ENCODE measurements around the gene UFSP1. TPM values are rescaled to one million over a fixed set of nuclear protein-coding genes. Genes with fewer than 3 reads are reported as not detected.

The UFSP1 gene
- total RNA-seq, 1 experiment from 2014 or later, result 4.8 TPM

DNA sequence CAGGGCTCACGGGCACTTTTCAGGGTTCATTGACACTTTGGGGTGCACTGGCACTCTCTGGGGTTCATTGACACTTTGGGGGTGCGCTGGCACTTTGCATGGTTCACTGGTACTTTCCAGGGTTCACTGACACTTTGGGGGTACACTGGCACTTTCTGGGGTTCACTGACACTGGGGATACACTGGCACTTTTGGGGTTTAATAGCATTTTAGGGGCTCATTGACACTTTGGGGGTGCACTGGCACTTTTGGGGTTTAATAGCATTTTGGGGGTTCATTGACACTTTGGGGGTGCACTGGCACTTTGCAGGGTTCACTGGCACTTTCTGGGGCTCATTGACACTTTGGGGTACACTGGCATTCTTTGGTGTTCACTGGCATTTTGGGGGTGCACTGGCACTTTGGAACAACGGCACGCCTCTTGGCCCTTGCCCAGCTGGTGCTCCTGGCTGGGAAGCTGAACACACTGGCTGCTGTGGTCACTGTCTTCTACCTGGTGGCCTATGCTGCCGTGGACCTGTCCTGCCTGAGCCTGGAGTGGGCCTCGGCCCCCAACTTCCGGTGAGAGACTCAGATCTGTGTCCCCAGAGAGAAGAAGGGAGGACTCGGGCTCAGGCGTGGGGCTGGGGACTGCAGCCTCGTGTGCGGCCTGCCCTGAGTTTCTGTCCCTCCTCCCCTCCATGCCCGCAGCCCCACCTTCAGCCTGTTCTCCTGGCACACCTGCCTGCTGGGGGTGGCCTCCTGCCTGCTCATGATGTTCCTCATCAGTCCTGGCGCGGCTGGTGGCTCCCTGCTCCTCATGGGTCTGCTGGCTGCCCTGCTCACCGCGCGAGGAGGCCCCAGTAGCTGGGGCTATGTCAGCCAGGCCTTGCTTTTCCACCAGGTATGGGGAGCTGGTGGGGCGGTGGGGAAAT, 28.6 kb downstream of the UFSP1 start:
- no peak for ATAC-seq
- CTCF ChIA-PET, result interaction anchor here (0.8 to 1.2 kb wide), 2 partner anchors 29 to 155 kb away, joined by 3 read pairs; partner anchors contain the start of genes POP7 and UFSP1
- Mint-ChIP-seq H3K4me3 (no peak overlapping the region), H3K27ac (no peak overlapping the region), H3K9me3 (no peaks in the 10 kb centered on the region), H3K4me1 (no peaks in the 10 kb centered on the region), H3K27me3 (ENCODE audit: low read depth) (no peaks in the 10 kb centered on the region), H3K36me3 (peaks cover 20% of the 10 kb centered on the region; the same call in 1 of the 2 replicates)
- TF ChIP-seq MXD4 (CRISPR knock-in tag; IDR thresholded peaks at IDR 0.05; ENCODE audit: borderline replicate concordance), result no peak
- no peak for TF ChIP-seq FOXK1 (CRISPR knock-in tag; IDR thresholded peaks at IDR 0.05)
- TF ChIP-seq, protein P1, sequence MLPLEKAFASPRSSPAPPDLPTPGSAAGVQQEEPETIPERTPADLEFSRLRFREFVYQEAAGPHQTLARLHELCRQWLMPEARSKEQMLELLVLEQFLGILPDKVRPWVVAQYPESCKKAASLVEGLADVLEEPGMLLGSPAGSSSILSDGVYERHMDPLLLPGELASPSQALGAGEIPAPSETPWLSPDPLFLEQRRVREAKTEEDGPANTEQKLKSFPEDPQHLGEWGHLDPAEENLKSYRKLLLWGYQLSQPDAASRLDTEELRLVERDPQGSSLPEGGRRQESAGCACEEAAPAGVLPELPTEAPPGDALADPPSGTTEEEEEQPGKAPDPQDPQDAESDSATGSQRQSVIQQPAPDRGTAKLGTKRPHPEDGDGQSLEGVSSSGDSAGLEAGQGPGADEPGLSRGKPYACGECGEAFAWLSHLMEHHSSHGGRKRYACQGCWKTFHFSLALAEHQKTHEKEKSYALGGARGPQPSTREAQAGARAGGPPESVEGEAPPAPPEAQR (CRISPR knock-in tag; IDR thresholded peaks at IDR 0.05), result no peak
- TF ChIP-seq, protein P2, sequence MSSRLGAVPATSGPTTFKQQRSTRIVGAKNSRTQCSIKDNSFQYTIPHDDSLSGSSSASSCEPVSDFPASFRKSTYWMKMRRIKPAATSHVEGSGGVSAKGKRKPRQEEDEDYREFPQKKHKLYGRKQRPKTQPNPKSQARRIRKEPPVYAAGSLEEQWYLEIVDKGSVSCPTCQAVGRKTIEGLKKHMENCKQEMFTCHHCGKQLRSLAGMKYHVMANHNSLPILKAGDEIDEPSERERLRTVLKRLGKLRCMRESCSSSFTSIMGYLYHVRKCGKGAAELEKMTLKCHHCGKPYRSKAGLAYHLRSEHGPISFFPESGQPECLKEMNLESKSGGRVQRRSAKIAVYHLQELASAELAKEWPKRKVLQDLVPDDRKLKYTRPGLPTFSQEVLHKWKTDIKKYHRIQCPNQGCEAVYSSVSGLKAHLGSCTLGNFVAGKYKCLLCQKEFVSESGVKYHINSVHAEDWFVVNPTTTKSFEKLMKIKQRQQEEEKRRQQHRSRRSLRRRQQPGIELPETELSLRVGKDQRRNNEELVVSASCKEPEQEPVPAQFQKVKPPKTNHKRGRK (CRISPR knock-in tag; IDR thresholded peaks at IDR 0.05; ENCODE audit: borderline replicate concordance), result no peak
- TF ChIP-seq, protein P3, sequence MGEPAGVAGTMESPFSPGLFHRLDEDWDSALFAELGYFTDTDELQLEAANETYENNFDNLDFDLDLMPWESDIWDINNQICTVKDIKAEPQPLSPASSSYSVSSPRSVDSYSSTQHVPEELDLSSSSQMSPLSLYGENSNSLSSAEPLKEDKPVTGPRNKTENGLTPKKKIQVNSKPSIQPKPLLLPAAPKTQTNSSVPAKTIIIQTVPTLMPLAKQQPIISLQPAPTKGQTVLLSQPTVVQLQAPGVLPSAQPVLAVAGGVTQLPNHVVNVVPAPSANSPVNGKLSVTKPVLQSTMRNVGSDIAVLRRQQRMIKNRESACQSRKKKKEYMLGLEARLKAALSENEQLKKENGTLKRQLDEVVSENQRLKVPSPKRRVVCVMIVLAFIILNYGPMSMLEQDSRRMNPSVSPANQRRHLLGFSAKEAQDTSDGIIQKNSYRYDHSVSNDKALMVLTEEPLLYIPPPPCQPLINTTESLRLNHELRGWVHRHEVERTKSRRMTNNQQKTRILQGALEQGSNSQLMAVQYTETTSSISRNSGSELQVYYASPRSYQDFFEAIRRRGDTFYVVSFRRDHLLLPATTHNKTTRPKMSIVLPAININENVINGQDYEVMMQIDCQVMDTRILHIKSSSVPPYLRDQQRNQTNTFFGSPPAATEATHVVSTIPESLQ (CRISPR knock-in tag; IDR thresholded peaks at IDR 0.05), result no peak
- TF ChIP-seq ZNF219 (CRISPR knock-in tag; IDR thresholded peaks at IDR 0.05; ENCODE audit: borderline replicate concordance), result no peak
- TF ChIP-seq, protein P4, sequence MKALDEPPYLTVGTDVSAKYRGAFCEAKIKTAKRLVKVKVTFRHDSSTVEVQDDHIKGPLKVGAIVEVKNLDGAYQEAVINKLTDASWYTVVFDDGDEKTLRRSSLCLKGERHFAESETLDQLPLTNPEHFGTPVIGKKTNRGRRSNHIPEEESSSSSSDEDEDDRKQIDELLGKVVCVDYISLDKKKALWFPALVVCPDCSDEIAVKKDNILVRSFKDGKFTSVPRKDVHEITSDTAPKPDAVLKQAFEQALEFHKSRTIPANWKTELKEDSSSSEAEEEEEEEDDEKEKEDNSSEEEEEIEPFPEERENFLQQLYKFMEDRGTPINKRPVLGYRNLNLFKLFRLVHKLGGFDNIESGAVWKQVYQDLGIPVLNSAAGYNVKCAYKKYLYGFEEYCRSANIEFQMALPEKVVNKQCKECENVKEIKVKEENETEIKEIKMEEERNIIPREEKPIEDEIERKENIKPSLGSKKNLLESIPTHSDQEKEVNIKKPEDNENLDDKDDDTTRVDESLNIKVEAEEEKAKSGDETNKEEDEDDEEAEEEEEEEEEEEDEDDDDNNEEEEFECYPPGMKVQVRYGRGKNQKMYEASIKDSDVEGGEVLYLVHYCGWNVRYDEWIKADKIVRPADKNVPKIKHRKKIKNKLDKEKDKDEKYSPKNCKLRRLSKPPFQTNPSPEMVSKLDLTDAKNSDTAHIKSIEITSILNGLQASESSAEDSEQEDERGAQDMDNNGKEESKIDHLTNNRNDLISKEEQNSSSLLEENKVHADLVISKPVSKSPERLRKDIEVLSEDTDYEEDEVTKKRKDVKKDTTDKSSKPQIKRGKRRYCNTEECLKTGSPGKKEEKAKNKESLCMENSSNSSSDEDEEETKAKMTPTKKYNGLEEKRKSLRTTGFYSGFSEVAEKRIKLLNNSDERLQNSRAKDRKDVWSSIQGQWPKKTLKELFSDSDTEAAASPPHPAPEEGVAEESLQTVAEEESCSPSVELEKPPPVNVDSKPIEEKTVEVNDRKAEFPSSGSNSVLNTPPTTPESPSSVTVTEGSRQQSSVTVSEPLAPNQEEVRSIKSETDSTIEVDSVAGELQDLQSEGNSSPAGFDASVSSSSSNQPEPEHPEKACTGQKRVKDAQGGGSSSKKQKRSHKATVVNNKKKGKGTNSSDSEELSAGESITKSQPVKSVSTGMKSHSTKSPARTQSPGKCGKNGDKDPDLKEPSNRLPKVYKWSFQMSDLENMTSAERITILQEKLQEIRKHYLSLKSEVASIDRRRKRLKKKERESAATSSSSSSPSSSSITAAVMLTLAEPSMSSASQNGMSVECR (CRISPR knock-in tag; IDR thresholded peaks at IDR 0.05; ENCODE audit: borderline replicate concordance), result no peak
- TF ChIP-seq, protein P5, sequence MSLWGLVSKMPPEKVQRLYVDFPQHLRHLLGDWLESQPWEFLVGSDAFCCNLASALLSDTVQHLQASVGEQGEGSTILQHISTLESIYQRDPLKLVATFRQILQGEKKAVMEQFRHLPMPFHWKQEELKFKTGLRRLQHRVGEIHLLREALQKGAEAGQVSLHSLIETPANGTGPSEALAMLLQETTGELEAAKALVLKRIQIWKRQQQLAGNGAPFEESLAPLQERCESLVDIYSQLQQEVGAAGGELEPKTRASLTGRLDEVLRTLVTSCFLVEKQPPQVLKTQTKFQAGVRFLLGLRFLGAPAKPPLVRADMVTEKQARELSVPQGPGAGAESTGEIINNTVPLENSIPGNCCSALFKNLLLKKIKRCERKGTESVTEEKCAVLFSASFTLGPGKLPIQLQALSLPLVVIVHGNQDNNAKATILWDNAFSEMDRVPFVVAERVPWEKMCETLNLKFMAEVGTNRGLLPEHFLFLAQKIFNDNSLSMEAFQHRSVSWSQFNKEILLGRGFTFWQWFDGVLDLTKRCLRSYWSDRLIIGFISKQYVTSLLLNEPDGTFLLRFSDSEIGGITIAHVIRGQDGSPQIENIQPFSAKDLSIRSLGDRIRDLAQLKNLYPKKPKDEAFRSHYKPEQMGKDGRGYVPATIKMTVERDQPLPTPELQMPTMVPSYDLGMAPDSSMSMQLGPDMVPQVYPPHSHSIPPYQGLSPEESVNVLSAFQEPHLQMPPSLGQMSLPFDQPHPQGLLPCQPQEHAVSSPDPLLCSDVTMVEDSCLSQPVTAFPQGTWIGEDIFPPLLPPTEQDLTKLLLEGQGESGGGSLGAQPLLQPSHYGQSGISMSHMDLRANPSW (CRISPR knock-in tag; conservative IDR thresholded peaks at IDR 0.05; ENCODE audit: low read depth), result no peak
- no peak for TF ChIP-seq GRHL2 (CRISPR knock-in tag; IDR thresholded peaks at IDR 0.05; ENCODE audit: insufficient replicate concordance, severe bottlenecking)
- TF ChIP-seq, protein P6, sequence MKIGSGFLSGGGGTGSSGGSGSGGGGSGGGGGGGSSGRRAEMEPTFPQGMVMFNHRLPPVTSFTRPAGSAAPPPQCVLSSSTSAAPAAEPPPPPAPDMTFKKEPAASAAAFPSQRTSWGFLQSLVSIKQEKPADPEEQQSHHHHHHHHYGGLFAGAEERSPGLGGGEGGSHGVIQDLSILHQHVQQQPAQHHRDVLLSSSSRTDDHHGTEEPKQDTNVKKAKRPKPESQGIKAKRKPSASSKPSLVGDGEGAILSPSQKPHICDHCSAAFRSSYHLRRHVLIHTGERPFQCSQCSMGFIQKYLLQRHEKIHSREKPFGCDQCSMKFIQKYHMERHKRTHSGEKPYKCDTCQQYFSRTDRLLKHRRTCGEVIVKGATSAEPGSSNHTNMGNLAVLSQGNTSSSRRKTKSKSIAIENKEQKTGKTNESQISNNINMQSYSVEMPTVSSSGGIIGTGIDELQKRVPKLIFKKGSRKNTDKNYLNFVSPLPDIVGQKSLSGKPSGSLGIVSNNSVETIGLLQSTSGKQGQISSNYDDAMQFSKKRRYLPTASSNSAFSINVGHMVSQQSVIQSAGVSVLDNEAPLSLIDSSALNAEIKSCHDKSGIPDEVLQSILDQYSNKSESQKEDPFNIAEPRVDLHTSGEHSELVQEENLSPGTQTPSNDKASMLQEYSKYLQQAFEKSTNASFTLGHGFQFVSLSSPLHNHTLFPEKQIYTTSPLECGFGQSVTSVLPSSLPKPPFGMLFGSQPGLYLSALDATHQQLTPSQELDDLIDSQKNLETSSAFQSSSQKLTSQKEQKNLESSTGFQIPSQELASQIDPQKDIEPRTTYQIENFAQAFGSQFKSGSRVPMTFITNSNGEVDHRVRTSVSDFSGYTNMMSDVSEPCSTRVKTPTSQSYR (CRISPR knock-in tag; IDR thresholded peaks at IDR 0.05), result no peak
- TF ChIP-seq, protein P7, sequence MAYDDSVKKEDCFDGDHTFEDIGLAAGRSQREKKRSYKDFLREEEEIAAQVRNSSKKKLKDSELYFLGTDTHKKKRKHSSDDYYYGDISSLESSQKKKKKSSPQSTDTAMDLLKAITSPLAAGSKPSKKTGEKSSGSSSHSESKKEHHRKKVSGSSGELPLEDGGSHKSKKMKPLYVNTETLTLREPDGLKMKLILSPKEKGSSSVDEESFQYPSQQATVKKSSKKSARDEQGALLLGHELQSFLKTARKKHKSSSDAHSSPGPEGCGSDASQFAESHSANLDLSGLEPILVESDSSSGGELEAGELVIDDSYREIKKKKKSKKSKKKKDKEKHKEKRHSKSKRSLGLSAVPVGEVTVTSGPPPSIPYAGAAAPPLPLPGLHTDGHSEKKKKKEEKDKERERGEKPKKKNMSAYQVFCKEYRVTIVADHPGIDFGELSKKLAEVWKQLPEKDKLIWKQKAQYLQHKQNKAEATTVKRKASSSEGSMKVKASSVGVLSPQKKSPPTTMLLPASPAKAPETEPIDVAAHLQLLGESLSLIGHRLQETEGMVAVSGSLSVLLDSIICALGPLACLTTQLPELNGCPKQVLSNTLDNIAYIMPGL (CRISPR knock-in tag; IDR thresholded peaks at IDR 0.05), result no peak
- no peak for TF ChIP-seq NFE2L1 (CRISPR knock-in tag; IDR thresholded peaks at IDR 0.05)
- DNase-seq (ENCODE audit: low spot score), result no peak
- POLR2A ChIA-PET, result no interaction called here
